Astrocyte of the spinal cord (primary cell): ENCODE results near the gene C6orf141.

Source experiments
- DNase-seq: peaks from one replicate; pipeline ENCODE4 v3.0.0; 2011; ENCODE audit warnings: low read depth, low spot score
- H3K4me3 ChIP-seq: 2 replicates; pipeline ENCODE4 v1.5.1; 2011; ENCODE audit warnings: low read depth, mild to moderate bottlenecking, low read length, moderate library complexity
- in situ Hi-C: cut with HindIII; loops from 2 replicates; pipeline ENCODE4 v1.10.0; 2017; ENCODE audit warnings: low sequenced_read_pairs
- TF ChIP-seq, protein P1 (sequence below): IDR thresholded peaks from 2 replicates; pipeline ENCODE4 v1.5.1; 2012; ENCODE audit warnings: low read depth, mild to moderate bottlenecking, low read length, inconsistent platforms

C6orf141 gene

GRCh38 chr6:49515485-49516146 is 34.9 kb upstream of the C6orf141 start:
- no peak overlapping the region for H3K4me3 ChIP-seq
- in situ Hi-C loops: no loop called here
- TF ChIP-seq, protein P1, sequence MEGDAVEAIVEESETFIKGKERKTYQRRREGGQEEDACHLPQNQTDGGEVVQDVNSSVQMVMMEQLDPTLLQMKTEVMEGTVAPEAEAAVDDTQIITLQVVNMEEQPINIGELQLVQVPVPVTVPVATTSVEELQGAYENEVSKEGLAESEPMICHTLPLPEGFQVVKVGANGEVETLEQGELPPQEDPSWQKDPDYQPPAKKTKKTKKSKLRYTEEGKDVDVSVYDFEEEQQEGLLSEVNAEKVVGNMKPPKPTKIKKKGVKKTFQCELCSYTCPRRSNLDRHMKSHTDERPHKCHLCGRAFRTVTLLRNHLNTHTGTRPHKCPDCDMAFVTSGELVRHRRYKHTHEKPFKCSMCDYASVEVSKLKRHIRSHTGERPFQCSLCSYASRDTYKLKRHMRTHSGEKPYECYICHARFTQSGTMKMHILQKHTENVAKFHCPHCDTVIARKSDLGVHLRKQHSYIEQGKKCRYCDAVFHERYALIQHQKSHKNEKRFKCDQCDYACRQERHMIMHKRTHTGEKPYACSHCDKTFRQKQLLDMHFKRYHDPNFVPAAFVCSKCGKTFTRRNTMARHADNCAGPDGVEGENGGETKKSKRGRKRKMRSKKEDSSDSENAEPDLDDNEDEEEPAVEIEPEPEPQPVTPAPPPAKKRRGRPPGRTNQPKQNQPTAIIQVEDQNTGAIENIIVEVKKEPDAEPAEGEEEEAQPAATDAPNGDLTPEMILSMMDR: no peak
- DNase-seq: no peak

GRCh38 chr6:49516147-49516505 is 34.3 kb upstream of the C6orf141 start:
- TF ChIP-seq, protein P1: no peak
- H3K4me3 ChIP-seq: no peak overlapping the region
- DNase-seq: no peak
- in situ Hi-C loops: no loop called here

- TF ChIP-seq, protein P1: no peak
These were observed 32.5 kb upstream of the C6orf141 start for GRCh38 chr6:49517919-49518318.

GRCh38 chr6:49519660-49520059 is 30.8 kb upstream of the C6orf141 start:
- TF ChIP-seq, protein P1: no peak
- no peak overlapping the region for H3K4me3 ChIP-seq
- DNase-seq: no peak
- in situ Hi-C loops: no loop called here

More at GRCh38 chr6:49517919-49518318, 32.5 kb upstream of the C6orf141 start:
- DNase-seq: no peak
- in situ Hi-C loops: no loop called here
- H3K4me3 ChIP-seq: no peak overlapping the region

GRCh38 chr6:49522710-49523593 is 27.5 kb upstream of the C6orf141 start:
- in situ Hi-C loops: no loop called here
- DNase-seq: no peak
- TF ChIP-seq, protein P1: no peak
- H3K4me3 ChIP-seq: no peak overlapping the region

DNA sequence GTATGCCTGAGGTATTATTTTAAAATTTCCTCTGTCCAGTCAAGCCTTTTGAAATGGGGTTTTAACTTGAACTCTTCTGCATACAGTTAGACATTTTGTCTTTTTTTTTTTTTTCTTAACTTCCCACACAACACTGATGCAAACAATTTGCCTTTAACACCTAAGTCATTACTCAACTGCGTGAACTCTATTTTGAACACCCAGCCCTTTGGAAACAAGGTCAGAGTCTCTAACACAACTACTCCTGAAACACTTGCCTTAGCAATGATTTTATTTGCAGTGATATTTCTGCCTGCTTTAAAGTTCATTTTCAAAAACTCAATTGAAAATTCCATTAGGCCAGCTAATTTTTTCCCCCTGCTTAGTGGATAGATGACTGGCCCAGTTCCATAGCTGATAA is 26.6 kb upstream of the C6orf141 start:
- H3K4me3 ChIP-seq: no peak overlapping the region
- DNase-seq: no peak
- in situ Hi-C loops: no loop called here
- TF ChIP-seq, protein P1: no peak
